Osteocyte (in vitro differentiated cells): ENCODE results near the gene CDYL. TPM values are rescaled to one million over a fixed set of nuclear protein-coding genes. Genes with fewer than 3 reads are reported as not detected.

Source experiments
- DNase-seq: peaks from one replicate; pipeline ENCODE4 v3.0.0; 2021; ENCODE audit warnings: mixed read lengths; ENCODE audit not compliant: unreplicated experiment; ENCODE audit errors: extremely low spot score
- H3K27ac Mint-ChIP-seq: one replicate; pipeline ENCODE4 v1.8.0; 2021; ENCODE audit warnings: mild to moderate bottlenecking, mixed read lengths; ENCODE audit not compliant: unreplicated experiment
- H3K27me3 Mint-ChIP-seq: one replicate; pipeline ENCODE4 v1.8.0; 2021; ENCODE audit warnings: mixed read lengths; ENCODE audit not compliant: unreplicated experiment
- H3K36me3 Mint-ChIP-seq: one replicate; pipeline ENCODE4 v1.8.0; 2021; ENCODE audit warnings: mixed read lengths; ENCODE audit not compliant: unreplicated experiment
- H3K4me1 Mint-ChIP-seq: one replicate; pipeline ENCODE4 v1.8.0; 2021; ENCODE audit warnings: mixed read lengths; ENCODE audit not compliant: unreplicated experiment
- H3K4me3 Mint-ChIP-seq: one replicate; pipeline ENCODE4 v1.8.0; 2021; ENCODE audit warnings: mild to moderate bottlenecking, moderate library complexity, mixed read lengths; ENCODE audit not compliant: unreplicated experiment
- H3K9me3 Mint-ChIP-seq: one replicate; pipeline ENCODE4 v1.8.0; 2021; ENCODE audit warnings: mixed read lengths; ENCODE audit not compliant: unreplicated experiment
- CTCF ChIP-seq: fragments of 200-600 bp; sonication (generic); IDR thresholded peaks from 2 replicates; pipeline ENCODE4 v1.5.0; 2021; ENCODE audit warnings: antibody characterized with exemption, mild to moderate bottlenecking, moderate library complexity
- total RNA-seq: library from RNA; stranded (reverse); gene quantifications from 2 replicates; pipeline ENCODE4 v1.2.1, GENCODE V29; 2021

Gene CDYL
- total RNA-seq, 1 donor from 2014 or later, result 39.8 TPM

GRCh38 chr6:4924661-4925271 lies 148.6 kb downstream of the CDYL start:
- no peak for TF ChIP-seq CTCF
- Mint-ChIP-seq H3K27ac (no peak overlapping the region), H3K36me3 (peaks cover 7% of the 10 kb centered on the region), H3K27me3 (no peaks in the 10 kb centered on the region), H3K9me3 (peaks cover 4% of the 10 kb centered on the region), H3K4me1 (peaks cover 21% of the 10 kb centered on the region), H3K4me3 (no peak overlapping the region)
- DNase-seq, result no peak

GRCh38 chr6:4925580-4925979 lies 149.4 kb downstream of the CDYL start:
- H3K4me1 Mint-ChIP-seq, result peaks cover 26% of the 10 kb centered on the region
- H3K27ac Mint-ChIP-seq, result no peak overlapping the region

GRCh38 chr6:4928426-4928825 lies 152.2 kb downstream of the CDYL start:
- Mint-ChIP-seq H3K4me1 (peaks cover 44% of the 10 kb centered on the region), H3K27me3 (no peaks in the 10 kb centered on the region), H3K36me3 (peaks cover 8% of the 10 kb centered on the region), H3K9me3 (peaks cover 7% of the 10 kb centered on the region), H3K27ac (no peak overlapping the region), H3K4me3 (no peak overlapping the region)
- TF ChIP-seq CTCF, result no peak
- DNase-seq, result no peak

More at GRCh38 chr6:4925580-4925979, 149.4 kb downstream of the CDYL start:
- H3K9me3 Mint-ChIP-seq, result peaks cover 7% of the 10 kb centered on the region
- H3K36me3 Mint-ChIP-seq, result peaks cover 8% of the 10 kb centered on the region
- TF ChIP-seq CTCF, result no peak
- DNase-seq, result no peak
- no peaks in the 10 kb centered on the region for H3K27me3 Mint-ChIP-seq
- H3K4me3 Mint-ChIP-seq, result no peak overlapping the region

- TF ChIP-seq CTCF, result no peak
- peak overlapping the region; percentile 55 for H3K27ac Mint-ChIP-seq
- no peak overlapping the region for H3K4me3 Mint-ChIP-seq
- H3K9me3 Mint-ChIP-seq, result peaks cover 7% of the 10 kb centered on the region
- H3K36me3 Mint-ChIP-seq, result peaks cover 8% of the 10 kb centered on the region
- no peak for DNase-seq
- H3K4me1 Mint-ChIP-seq, result peaks cover 44% of the 10 kb centered on the region
- no peaks in the 10 kb centered on the region for H3K27me3 Mint-ChIP-seq
Observed at GRCh38 chr6:4929097-4929718, 153.0 kb downstream of the CDYL start.

- Mint-ChIP-seq H3K4me3 (no peak overlapping the region), H3K4me1 (peaks cover 47% of the 10 kb centered on the region)
Observed at GRCh38 chr6:4930025-4930691, 154.0 kb downstream of the CDYL start.

More at GRCh38 chr6:4930025-4930691, 154.0 kb downstream of the CDYL start:
- H3K27ac Mint-ChIP-seq, result no peak overlapping the region
- peaks cover 7% of the 10 kb centered on the region for H3K9me3 Mint-ChIP-seq
- H3K36me3 Mint-ChIP-seq, result peaks cover 8% of the 10 kb centered on the region
- no peak for DNase-seq
- no peak for TF ChIP-seq CTCF
- no peaks in the 10 kb centered on the region for H3K27me3 Mint-ChIP-seq
